ENCODE measurements around the gene MYH1. TPM values are rescaled to one million over a fixed set of nuclear protein-coding genes. Genes with fewer than 3 reads are reported as not detected.
"Not testable (repeated sequence)": the region's sequence is repeated elsewhere in the genome, so short reads cannot be mapped to it uniquely, and the experiment has no call there.

MYH1 gene
- polyA plus RNA-seq (2013, experiment 1 of 4) = not detected
- not detected for polyA plus RNA-seq (2013, experiment 2 of 4)
- polyA plus RNA-seq (2013, experiment 3 of 4) = not detected
- not detected for polyA plus RNA-seq (2013, experiment 4 of 4)

DNA sequence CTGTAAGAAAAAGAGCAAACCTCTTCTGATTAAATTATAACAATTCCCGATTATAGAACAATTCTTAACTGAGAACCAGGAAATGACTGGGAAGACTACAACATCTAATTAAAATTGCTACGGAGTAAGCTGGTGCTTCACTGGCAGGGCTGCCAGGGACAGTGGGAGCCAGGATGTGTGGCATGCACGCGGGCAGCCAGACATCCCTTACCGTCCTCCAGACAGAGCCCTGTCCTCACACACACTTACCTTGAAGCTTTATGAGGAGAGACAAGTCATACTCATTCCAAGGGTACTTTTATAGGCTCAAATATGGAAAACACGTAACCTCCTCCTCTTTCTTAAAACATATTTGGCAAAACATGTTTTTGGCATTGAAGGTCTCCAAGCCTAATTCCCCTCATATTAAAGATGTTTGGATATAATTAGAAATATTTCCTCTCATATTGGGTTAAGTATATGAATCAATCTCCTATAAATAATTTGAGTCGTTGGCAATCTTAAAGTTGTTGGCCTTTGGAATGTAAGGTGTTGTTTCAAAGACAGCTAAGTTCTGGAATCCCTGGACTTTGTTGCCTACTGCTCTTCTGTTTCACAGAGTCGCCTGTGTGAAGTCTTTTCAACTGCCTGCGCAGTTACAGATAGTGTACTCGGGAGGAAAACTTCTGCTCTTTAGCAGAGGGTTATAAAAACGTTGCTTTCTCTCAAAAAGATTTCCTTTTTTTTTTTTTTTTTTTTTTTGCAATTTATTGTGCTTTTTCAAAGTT lies at the start of gene MYH1:
MYH1 (minus strand) TSS at position 272 of the 767 bp plus-strand sequence. CDS start 1,900 bp downstream, outside the sequence.
- H3K27ac ChIP-seq (ENCODE audit: insufficient read depth, low read depth, low read length, poor library complexity, severe bottlenecking) = no peak within 1 kb of the TSS
- H3K9me3 ChIP-seq (ENCODE audit: control insufficient read depth, low read length) = no peaks in the 10 kb centered on the region
- no peaks in the 10 kb centered on the region for H3K36me3 ChIP-seq (ENCODE audit: control insufficient read depth, insufficient read depth, low read length)
- no peaks in the 10 kb centered on the region for H3K4me1 ChIP-seq (ENCODE audit: control insufficient read depth, insufficient read depth, low read length)
- no peak within 1 kb of the TSS for H3K4me3 ChIP-seq (ENCODE audit: insufficient read depth, low read depth, low read length)
- no peaks in the 10 kb centered on the region for H3K27me3 ChIP-seq (ENCODE audit: control insufficient read depth, insufficient read depth, low read length, poor library complexity, severe bottlenecking)
- WGBS, 2 experiments = 91 to 92% methylated on average over 10 to 11 of the region's 11 CpGs

DNA sequence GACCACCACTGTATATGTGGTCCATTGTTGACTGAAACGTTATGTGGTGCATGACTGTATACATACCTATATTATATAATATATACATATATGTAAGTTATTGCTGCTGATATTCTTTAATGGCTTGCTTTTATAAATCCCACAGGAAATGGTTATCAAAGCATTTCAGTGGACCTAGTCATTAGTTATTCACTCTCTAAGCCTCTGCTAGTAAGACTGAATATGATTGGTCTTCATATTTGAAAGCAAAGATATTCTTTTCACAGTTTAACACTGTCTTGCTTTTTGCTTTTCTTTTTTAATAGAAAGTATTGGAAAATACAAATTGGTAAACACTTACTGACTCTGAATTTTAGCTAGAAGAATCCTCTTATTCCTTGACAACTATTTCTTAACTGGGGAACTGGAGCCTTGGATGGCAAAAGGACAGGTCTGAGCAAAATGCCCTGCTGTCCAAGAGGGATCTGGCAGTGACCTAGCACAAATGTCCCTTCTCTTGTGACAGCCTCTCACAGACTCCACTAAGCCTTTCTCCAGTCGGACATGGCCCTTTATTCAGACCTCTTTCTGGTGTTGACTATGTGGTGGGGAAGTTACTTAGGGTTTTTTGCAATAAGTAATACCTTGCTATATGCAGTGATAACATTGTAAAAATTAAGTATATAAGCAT lies 45.8 kb upstream of the MYH1 start:
- WGBS, 2 experiments = 83% methylated on average over 1 of the region's 2 CpGs; no CpG with 5 or more reads in 1 of the 2 experiments
- no peaks in the 10 kb centered on the region for H3K9me3 ChIP-seq (ENCODE audit: control insufficient read depth, low read length)
- H3K4me1 ChIP-seq (ENCODE audit: control insufficient read depth, insufficient read depth, low read length) = no peaks in the 10 kb centered on the region
- H3K27ac ChIP-seq (ENCODE audit: insufficient read depth, low read depth, low read length, poor library complexity, severe bottlenecking) = no peak overlapping the region
- no peaks in the 10 kb centered on the region for H3K27me3 ChIP-seq (ENCODE audit: control insufficient read depth, insufficient read depth, low read length, poor library complexity, severe bottlenecking)
- no peak overlapping the region for H3K4me3 ChIP-seq (ENCODE audit: insufficient read depth, low read depth, low read length)
- H3K36me3 ChIP-seq (ENCODE audit: control insufficient read depth, insufficient read depth, low read length) = no peaks in the 10 kb centered on the region

GRCh38 chr17:10558049-10558448 lies 39.7 kb upstream of the MYH1 start:
- Histone ChIP-seq H3K27me3 (ENCODE audit: control insufficient read depth, insufficient read depth, low read length, poor library complexity, severe bottlenecking) (no peaks in the 10 kb centered on the region), H3K4me1 (ENCODE audit: control insufficient read depth, insufficient read depth, low read length) (no peaks in the 10 kb centered on the region), H3K4me3 (ENCODE audit: insufficient read depth, low read depth, low read length) (no peak overlapping the region), H3K27ac (ENCODE audit: insufficient read depth, low read depth, low read length, poor library complexity, severe bottlenecking) (no peak overlapping the region), H3K36me3 (ENCODE audit: control insufficient read depth, insufficient read depth, low read length) (no peaks in the 10 kb centered on the region), H3K9me3 (ENCODE audit: control insufficient read depth, low read length) (no peaks in the 10 kb centered on the region)
- 83 to 88% methylated on average over 6 of the region's 6 CpGs for WGBS, 2 experiments

GRCh38 chr17:10557422-10557821 lies 39.1 kb upstream of the MYH1 start:
- no peaks in the 10 kb centered on the region for H3K27me3 ChIP-seq (ENCODE audit: control insufficient read depth, insufficient read depth, low read length, poor library complexity, severe bottlenecking)
- no peak overlapping the region for H3K27ac ChIP-seq (ENCODE audit: insufficient read depth, low read depth, low read length, poor library complexity, severe bottlenecking)
- H3K36me3 ChIP-seq (ENCODE audit: control insufficient read depth, insufficient read depth, low read length) = no peaks in the 10 kb centered on the region
- H3K4me3 ChIP-seq (ENCODE audit: insufficient read depth, low read depth, low read length) = no peak overlapping the region
- 91 to 100% methylated on average over 1 of the region's 1 CpG for WGBS, 2 experiments
- H3K9me3 ChIP-seq (ENCODE audit: control insufficient read depth, low read length) = no peaks in the 10 kb centered on the region
- no peaks in the 10 kb centered on the region for H3K4me1 ChIP-seq (ENCODE audit: control insufficient read depth, insufficient read depth, low read length)

- H3K27ac ChIP-seq (ENCODE audit: insufficient read depth, low read depth, low read length, poor library complexity, severe bottlenecking) = no peak overlapping the region
Measured at GRCh38 chr17:10556301-10557005, 38.1 kb upstream of the MYH1 start.

GRCh38 chr17:10550014-10550413 lies 31.7 kb upstream of the MYH1 start:
- Histone ChIP-seq H3K4me1 (ENCODE audit: control insufficient read depth, insufficient read depth, low read length) (peaks cover 18% of the 10 kb centered on the region), H3K36me3 (ENCODE audit: control insufficient read depth, insufficient read depth, low read length) (no peaks in the 10 kb centered on the region), H3K27me3 (ENCODE audit: control insufficient read depth, insufficient read depth, low read length, poor library complexity, severe bottlenecking) (no peaks in the 10 kb centered on the region), H3K4me3 (ENCODE audit: insufficient read depth, low read depth, low read length) (no peak overlapping the region), H3K27ac (ENCODE audit: insufficient read depth, low read depth, low read length, poor library complexity, severe bottlenecking) (peak overlapping the region; percentile 38), H3K9me3 (ENCODE audit: control insufficient read depth, low read length) (no peaks in the 10 kb centered on the region)
- WGBS, 2 experiments = 82 to 83% methylated on average over 4 of the region's 4 CpGs

More at GRCh38 chr17:10556301-10557005, 38.1 kb upstream of the MYH1 start:
- WGBS, 2 experiments = 88 to 91% methylated on average over 5 of the region's 5 CpGs
- Histone ChIP-seq H3K36me3 (ENCODE audit: control insufficient read depth, insufficient read depth, low read length) (no peaks in the 10 kb centered on the region), H3K27me3 (ENCODE audit: control insufficient read depth, insufficient read depth, low read length, poor library complexity, severe bottlenecking) (no peaks in the 10 kb centered on the region), H3K4me3 (ENCODE audit: insufficient read depth, low read depth, low read length) (no peak overlapping the region), H3K4me1 (ENCODE audit: control insufficient read depth, insufficient read depth, low read length) (no peaks in the 10 kb centered on the region), H3K9me3 (ENCODE audit: control insufficient read depth, low read length) (no peaks in the 10 kb centered on the region)

DNA sequence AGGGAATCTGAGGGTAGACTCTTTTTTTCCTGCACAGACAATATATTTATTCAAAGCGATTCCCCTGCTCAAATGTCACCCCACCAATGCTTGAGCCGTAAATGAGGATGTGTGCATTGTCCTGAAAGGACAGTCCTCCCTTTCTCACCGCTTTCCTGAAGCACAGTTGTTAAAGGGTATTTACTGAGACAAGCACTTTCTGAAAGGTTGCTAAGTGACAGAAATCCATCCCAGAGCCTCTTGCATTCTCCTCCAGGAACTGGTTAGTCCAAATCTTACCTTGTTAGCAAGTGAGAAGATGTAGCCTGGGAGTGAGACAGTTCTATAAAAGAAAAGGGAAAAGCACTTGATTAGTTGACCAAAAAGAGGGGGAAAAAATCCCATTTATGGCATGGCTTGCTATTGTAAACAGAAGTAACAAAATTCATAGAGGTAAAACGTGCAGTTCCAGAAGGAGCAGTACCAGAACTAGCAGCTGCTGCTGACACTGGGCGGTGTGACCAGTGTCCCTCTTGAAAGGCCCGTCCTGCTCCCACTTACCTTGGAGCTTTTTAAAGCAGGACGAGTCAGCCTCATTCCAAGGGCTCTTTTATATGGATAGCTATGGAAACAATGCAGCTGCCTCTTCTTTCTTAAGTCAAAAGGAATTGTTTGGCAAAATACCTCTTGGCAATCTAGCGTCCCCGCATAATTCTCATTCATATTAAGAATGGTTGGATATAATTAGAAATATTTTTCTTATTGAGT lies 30.9 kb upstream of the MYH1 start, which contains the start of gene MYH2:
MYH2 (minus strand) TSS at position 563 of the 747 bp plus-strand sequence. CDS start 1,738 bp downstream, outside the sequence.
- 21 to 23% methylated on average over 7 to 9 of the region's 9 CpGs for WGBS, 2 experiments
- Histone ChIP-seq H3K27me3 (ENCODE audit: control insufficient read depth, insufficient read depth, low read length, poor library complexity, severe bottlenecking) (no peaks in the 10 kb centered on the region), H3K27ac (ENCODE audit: insufficient read depth, low read depth, low read length, poor library complexity, severe bottlenecking) (peak within 1 kb of the TSS; percentile 46), H3K36me3 (ENCODE audit: control insufficient read depth, insufficient read depth, low read length) (no peaks in the 10 kb centered on the region), H3K9me3 (ENCODE audit: control insufficient read depth, low read length) (no peaks in the 10 kb centered on the region), H3K4me3 (ENCODE audit: insufficient read depth, low read depth, low read length) (no peak within 1 kb of the TSS), H3K4me1 (ENCODE audit: control insufficient read depth, insufficient read depth, low read length) (peaks cover 18% of the 10 kb centered on the region)

GRCh38 chr17:10547351-10547750 lies 29.0 kb upstream of the MYH1 start:
- no peaks in the 10 kb centered on the region for H3K9me3 ChIP-seq (ENCODE audit: control insufficient read depth, low read length)
- no peak overlapping the region for H3K27ac ChIP-seq (ENCODE audit: insufficient read depth, low read depth, low read length, poor library complexity, severe bottlenecking)
- no peak overlapping the region for H3K4me3 ChIP-seq (ENCODE audit: insufficient read depth, low read depth, low read length)
- H3K27me3 ChIP-seq (ENCODE audit: control insufficient read depth, insufficient read depth, low read length, poor library complexity, severe bottlenecking) = no peaks in the 10 kb centered on the region
- no peaks in the 10 kb centered on the region for H3K36me3 ChIP-seq (ENCODE audit: control insufficient read depth, insufficient read depth, low read length)
- H3K4me1 ChIP-seq (ENCODE audit: control insufficient read depth, insufficient read depth, low read length) = peaks cover 18% of the 10 kb centered on the region
- 87 to 91% methylated on average over 6 of the region's 6 CpGs for WGBS, 2 experiments

- H3K9me3 ChIP-seq (ENCODE audit: control insufficient read depth, low read length); H3K27ac ChIP-seq (ENCODE audit: insufficient read depth, low read depth, low read length, poor library complexity, severe bottlenecking); H3K27me3 ChIP-seq (ENCODE audit: control insufficient read depth, insufficient read depth, low read length, poor library complexity, severe bottlenecking); H3K4me1 ChIP-seq (ENCODE audit: control insufficient read depth, insufficient read depth, low read length); H3K4me3 ChIP-seq (ENCODE audit: insufficient read depth, low read depth, low read length); H3K36me3 ChIP-seq (ENCODE audit: control insufficient read depth, insufficient read depth, low read length): not testable (repeated sequence)
- 72 to 81% methylated on average over 5 of the region's 5 CpGs for WGBS, 2 experiments
Measured at GRCh38 chr17:10543486-10543885, 25.1 kb upstream of the MYH1 start.
